Activated CD8-positive, alpha-beta memory T cell treated with anti-CD3 and anti-CD28 coated beads, Interleukin-2, amount 50 U/mL, for 48 hours (primary cell): ENCODE measurements around the gene SPR.
"Not testable (repeated sequence)": the region's sequence is repeated elsewhere in the genome, so short reads cannot be mapped to it uniquely, and the experiment has no call there.

Experiments used
- DNase-seq: peaks from one replicate; pipeline ENCODE4 v3.0.0-alpha.2; 2020

Gene SPR

GRCh38 chr2:72889991-72890390 lies 2.8 kb downstream of the SPR start:
- no peak for DNase-seq

- no peak for DNase-seq
These were observed 4.0 kb downstream of the SPR start for GRCh38 chr2:72891091-72891818.

GRCh38 chr2:72892506-72893173 lies 5.4 kb downstream of the SPR start:
- DNase-seq: peak; percentile 79

GRCh38 chr2:72893594-72894319 lies 6.5 kb downstream of the SPR start:
- peak; percentile 71 for DNase-seq

GRCh38 chr2:72894514-72894913 lies 7.3 kb downstream of the SPR start:
- DNase-seq: no peak

- DNase-seq: no peak
These were observed 7.9 kb downstream of the SPR start for GRCh38 chr2:72895154-72895553.

GRCh38 chr2:72895759-72896281 lies 8.6 kb downstream of the SPR start:
- DNase-seq: no peak

- no peak for DNase-seq
These were observed 9.2 kb downstream of the SPR start for GRCh38 chr2:72896446-72896845.

GRCh38 chr2:72897785-72898584 lies 10.8 kb downstream of the SPR start:
- DNase-seq: no peak

- no peak for DNase-seq
These were observed 11.3 kb downstream of the SPR start for GRCh38 chr2:72898585-72898906.

- no peak for DNase-seq
These were observed 13.1 kb downstream of the SPR start for GRCh38 chr2:72900191-72900825.

GRCh38 chr2:72901426-72901825 lies 14.2 kb downstream of the SPR start:
- DNase-seq: no peak

GRCh38 chr2:72907369-72907768 lies 20.2 kb downstream of the SPR start:
- not testable (repeated sequence) for DNase-seq

- DNase-seq: no peak
These were observed 21.5 kb downstream of the SPR start for GRCh38 chr2:72908741-72909140.

- peak; percentile 15 for DNase-seq
These were observed 24.0 kb downstream of the SPR start for GRCh38 chr2:72911256-72911655.

- peak; percentile 36 for DNase-seq
These were observed 26.4 kb downstream of the SPR start for GRCh38 chr2:72913486-72914205.

- DNase-seq: peak; percentile 30
These were observed 27.0 kb downstream of the SPR start for GRCh38 chr2:72914206-72914559.

- DNase-seq: peak; percentile 29
These were observed 27.5 kb downstream of the SPR start for GRCh38 chr2:72914589-72915319.

GRCh38 chr2:72915320-72915906 lies 28.2 kb downstream of the SPR start:
- peak; percentile 55 for DNase-seq

- peak; percentile 73 for DNase-seq
These were observed 28.9 kb downstream of the SPR start for GRCh38 chr2:72915907-72916742.
